ENCODE measurements around the gene CIDEC.
A peak's percentile ranks its signal among the peaks of the same experiment; 100 is the strongest.

CIDEC gene

GRCh38 chr3:9843715-9844438, 36.2 kb downstream of the CIDEC start, which contains the start of gene RPUSD3:
Gene RPUSD3, minus strand, starts transcription at chr3:9844008. Its CDS starts 18 bp downstream, at chr3:9843990.
- DNase-seq = peak; percentile 87

GRCh38 chr3:9841015-9841414, 39.0 kb downstream of the CIDEC start:
- no peak for DNase-seq

DNA sequence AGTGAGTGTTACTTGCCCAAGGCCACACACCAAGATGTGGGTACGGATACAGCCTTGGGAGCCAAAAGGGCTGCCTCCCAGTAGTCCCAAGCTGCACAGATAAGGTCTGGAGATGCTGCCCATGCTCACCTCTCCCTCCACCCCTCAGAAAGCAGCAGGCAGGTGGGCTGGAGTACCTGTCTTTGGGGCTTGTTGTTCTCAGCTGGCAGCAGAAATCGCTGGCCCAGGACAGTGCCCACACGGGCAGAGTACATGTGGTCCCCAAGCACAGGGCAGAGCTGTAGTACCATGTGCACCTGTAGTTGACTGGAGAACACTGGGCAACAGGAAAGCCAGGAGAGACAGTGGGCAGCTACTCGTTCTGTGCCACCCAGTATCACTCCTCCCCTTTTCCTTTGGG, 41.2 kb downstream of the CIDEC start:
- DNase-seq = no peak

DNA sequence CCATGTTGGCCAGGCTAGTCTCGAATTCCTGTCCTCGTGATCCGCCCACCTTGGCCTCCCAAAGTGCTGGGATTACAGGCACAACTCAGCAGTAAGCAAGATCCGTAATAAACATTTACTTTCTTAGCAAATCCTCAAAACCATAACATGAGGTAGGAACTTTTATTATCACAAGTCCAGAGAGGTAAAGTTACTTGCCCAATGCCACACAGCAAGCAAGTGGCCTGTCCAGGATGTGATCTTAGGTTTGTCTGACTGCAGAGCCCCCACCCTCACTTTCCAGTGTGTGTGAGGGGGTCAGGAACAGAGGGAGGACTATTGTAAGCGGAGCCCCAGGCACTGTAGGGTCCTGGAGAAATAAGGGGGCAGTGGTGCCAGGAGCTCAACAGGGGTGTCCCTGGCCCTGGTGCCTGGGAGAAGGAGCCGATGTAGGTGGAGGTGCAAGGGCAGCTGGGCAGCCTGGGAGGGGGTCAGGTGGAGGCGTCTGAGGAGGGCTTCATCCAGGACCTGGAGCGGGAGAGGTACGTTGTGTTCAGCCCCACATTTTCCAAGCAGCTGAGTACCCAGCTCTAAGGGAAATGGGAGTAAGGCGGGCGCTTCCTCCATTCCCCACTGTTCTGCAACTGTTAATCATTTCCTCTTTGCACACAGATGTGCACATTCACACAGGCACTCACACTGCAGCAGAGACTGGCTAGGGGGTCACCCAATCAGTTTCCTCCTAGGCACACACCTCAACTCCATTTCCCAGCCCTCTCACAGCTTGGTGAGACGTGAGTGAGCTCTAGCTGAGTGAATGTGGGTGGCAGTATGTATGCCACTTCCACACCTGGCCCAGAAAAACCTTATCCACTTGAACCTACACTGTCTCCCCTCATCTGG, 42.1 kb downstream of the CIDEC start:
- DNase-seq = no peak

DNA sequence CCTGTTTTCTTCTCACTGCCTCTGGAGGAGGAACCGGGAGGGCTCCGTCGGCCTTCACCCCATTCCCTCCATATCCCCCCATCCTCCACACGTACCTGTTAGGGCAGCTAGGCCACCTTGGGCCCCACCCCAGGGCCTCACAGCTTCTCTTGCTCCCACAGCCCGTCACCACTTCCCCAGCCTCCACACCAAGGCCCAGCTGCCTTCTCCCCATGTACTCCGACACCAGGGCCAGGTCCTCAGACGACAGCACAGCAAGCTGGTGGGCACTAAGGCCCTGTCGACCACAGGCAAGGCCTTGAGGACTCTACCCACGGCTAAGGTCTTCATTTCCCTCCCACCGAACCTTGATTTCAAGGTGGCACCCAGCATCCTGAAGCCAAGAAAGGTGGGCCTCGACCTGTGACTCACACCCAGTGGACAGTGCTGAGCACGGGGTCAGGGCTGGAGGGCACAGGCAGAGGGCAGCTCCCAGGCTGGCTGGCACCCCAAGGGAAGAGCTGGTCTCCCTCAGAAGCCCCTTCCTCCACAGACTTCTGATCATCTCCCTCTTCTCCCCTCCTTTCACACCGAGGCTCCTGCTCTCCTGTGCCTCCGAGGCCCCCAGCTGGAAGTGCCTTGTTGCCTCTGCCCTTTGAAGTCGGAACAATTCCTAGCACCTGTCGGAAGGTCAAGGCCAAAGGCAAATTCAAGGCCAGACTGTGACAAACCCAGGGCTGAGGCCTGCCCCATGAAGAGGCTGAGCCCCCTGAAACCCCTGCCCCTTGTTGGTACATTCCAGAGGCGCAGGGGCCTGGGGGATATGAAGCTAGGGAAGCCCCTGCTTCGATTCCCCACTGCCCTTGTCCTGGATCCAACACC, 45.3 kb downstream of the CIDEC start:
- no peak for DNase-seq

DNA sequence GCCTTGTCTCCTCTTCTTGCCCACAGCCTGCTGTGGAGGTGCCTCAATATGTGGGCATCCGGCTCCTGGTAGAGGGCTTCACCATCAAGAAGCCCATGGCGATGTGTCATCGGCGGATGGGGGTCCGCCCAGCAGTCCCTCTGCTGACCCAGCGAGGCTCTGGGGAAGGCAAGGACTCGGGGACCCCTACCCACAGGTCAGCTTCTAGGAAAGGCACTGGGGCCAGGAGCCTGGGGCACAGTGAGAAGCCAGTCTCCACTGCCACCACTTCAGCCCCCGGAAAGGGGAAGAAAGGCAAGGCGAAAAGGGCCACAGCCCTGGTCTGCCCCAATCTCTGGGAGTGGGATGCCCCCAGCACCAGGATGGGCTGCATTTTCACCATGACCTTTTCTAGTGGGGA, 47.0 kb downstream of the CIDEC start:
- DNase-seq = no peak

DNA sequence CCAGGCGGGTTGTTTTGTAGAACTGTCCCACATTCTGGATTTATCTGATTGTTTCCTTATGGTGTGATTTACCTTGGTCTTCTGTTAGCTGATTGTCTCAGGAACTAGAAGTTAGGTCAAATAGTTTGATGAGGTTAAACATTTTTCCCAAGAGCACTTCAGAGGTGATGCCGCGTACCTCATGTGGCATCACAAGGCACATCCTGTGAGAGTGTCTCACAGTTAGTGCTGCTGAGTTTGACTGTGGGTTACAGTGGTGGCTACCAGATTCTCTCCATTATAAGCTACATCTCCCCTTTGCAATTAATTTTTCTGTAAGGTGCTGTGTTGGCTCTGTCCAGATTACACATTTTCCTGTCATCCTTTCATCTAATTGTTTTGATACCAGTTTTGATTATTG, 48.8 kb downstream of the CIDEC start:
- no peak for DNase-seq

DNA sequence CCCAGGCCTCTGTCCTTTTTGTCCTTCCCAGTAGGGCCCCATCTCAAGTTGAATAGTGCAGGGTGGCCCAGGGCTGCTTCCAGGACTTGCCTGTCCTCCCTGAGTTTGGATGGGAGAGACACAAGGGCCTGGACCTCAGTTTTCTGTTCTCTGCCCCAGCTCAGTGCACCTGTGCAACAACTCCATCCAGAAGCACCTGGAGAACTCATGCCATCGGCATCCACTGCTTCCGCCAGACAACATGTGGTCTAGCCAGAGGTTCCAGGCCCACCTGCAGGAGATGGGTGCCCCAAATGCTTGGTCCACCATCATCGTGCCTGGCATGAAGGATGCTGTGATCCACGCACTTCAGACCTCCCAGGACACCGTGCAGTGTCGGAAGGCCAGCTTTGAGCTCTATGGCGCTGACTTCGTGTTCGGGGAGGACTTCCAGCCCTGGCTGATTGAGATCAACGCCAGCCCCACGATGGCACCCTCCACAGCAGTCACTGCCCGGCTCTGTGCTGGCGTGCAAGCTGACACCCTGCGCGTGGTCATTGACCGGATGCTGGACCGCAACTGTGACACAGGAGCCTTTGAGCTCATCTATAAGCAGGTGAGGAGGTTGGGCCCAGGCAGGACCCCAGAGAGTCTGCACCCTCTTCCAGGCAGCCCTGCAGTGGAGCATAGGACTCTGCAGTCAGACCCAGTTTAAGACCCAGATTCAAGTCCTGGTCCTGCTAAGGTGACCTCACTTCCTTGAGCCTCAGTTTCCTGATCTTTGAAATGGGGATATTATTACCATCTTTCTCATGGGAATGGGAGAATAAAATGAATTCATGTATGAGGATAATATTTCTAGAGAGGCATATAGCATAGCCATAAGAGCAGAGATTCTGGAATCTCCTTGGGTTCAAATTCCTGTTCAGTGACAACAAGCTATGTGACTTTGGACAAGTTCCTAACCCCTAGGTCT, 51.0 kb downstream of the CIDEC start:
- DNase-seq = no peak

- DNase-seq = peak; percentile 46
Measured at GRCh38 chr3:9826815-9827573, 53.1 kb downstream of the CIDEC start.

GRCh38 chr3:9825451-9826040, 54.5 kb downstream of the CIDEC start:
- DNase-seq = no peak

GRCh38 chr3:9820946-9821345, 59.1 kb downstream of the CIDEC start:
- DNase-seq = peak; percentile 21

- DNase-seq = no peak
Measured at GRCh38 chr3:9820543-9820942, 59.5 kb downstream of the CIDEC start.

DNA sequence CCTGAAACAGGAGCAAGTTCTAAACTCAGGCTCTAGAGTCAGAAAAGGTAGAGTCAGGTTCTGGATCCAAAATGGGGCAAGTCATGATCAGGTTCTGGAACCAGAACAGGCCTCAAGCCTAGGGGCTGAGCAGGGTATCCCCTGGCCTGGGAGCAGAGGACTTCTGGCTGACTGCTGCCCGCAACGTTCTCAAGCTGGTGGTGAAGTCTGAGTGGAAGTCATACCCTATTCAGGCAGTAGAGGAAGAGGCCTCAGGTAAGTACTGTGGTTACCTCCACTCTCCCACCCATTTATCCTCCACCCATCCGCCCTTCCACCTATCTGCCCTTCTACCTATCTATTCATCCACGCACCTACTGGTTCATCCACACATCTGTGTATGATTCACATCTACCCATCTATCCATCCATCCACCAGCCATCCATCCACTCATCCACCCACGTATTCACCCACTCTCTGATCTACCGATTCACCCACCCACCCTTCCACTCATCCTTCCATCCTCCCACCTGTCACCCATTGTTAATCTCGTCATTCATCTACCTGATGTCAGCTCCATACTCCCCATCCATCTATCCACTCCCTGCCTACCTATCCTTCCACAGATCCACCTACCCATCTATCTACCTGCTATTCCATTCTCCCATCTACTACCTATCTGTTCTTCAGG, 61.3 kb downstream of the CIDEC start:
- no peak for DNase-seq

- DNase-seq = no peak
Measured at GRCh38 chr3:9817436-9817835, 62.6 kb downstream of the CIDEC start.
